H1 (cell line): ENCODE results near the gene COL26A1. TPM values are rescaled to one million over a fixed set of nuclear protein-coding genes. Genes with fewer than 3 reads are reported as not detected.
A peak's percentile ranks its signal among the peaks of the same experiment; 100 is the strongest.

Source experiments
- ATF3 ChIP-seq: IDR thresholded peaks from 2 replicates; pipeline ENCODE4 v1.6.1; 2011; ENCODE audit warnings: low read depth, mild to moderate bottlenecking, low read length; ENCODE audit not compliant: insufficient read depth
- BACH1 ChIP-seq: IDR thresholded peaks from 2 replicates; pipeline ENCODE4 v1.6.1; 2012; ENCODE audit warnings: low read length, improper control_type of control experiment
- EGR1 ChIP-seq: IDR thresholded peaks from 2 replicates; pipeline ENCODE4 v1.6.1; 2011; ENCODE audit warnings: low read depth, low read length, borderline replicate concordance
- KDM5A ChIP-seq: fragments of 200-600 bp; IDR thresholded peaks from 2 replicates; pipeline ENCODE4 v1.7.1; 2012; ENCODE audit warnings: mild to moderate bottlenecking, low read length, inconsistent platforms, mixed read lengths
- MAFK ChIP-seq: IDR thresholded peaks from 2 replicates; pipeline ENCODE4 v1.6.1; 2012; ENCODE audit warnings: low read depth, mild to moderate bottlenecking, improper control_type of control experiment, low read length
- MAX ChIP-seq: IDR thresholded peaks from 2 replicates; pipeline ENCODE4 v1.6.1; 2012; ENCODE audit warnings: inconsistent platforms
- NRF1 ChIP-seq: IDR thresholded peaks from 2 replicates; pipeline ENCODE4 v1.6.1; 2011; ENCODE audit warnings: mild to moderate bottlenecking, low read depth, low read length, improper control_type of control experiment
- SP1 ChIP-seq: IDR thresholded peaks from 2 replicates; pipeline ENCODE4 v1.6.1; 2011; ENCODE audit warnings: low read depth, low read length
- TAF1 ChIP-seq: IDR thresholded peaks from 2 replicates; pipeline ENCODE4 v1.6.1; 2011; ENCODE audit warnings: mild to moderate bottlenecking, low read depth, low read length
- TBP ChIP-seq: IDR thresholded peaks from 2 replicates; pipeline ENCODE4 v1.6.1; 2011; ENCODE audit warnings: low read depth, low read length, improper control_type of control experiment
- TCF12 ChIP-seq: IDR thresholded peaks from 2 replicates; pipeline ENCODE4 v1.6.1; 2011; ENCODE audit warnings: low read depth, mild to moderate bottlenecking, low read length
- USF2 ChIP-seq: IDR thresholded peaks from 2 replicates; pipeline ENCODE4 v1.6.1; 2011; ENCODE audit warnings: low read length, improper control_type of control experiment
- polyA plus RNA-seq, 7 experiments: library from polyadenylated mRNA; depleted of rRNA in 3 of 7; stranded (reverse) in 5 of 7; unstranded in 2 of 7; fragments of >200 nt in 5 of 7; fragments of 200-250 nt in 2 of 7; gene quantifications; 1 replicate in 5 of 7; 2 replicates in 1 of 7; 4 replicates in 1 of 7; pipeline versions ENCODE4 v1.2.1 to v1.2.3, GENCODE V29; 2011 to 2013; ENCODE audit warnings: missing spikeins in 2 of 7, mixed read lengths in 2 of 7
- total RNA-seq: library from RNA; stranded (reverse); fragmentation: NEBNext Ultra II Directional; extraction: Animal tissue kit (Norgen Biotek cat#: 25700); gene quantifications from 2 replicates; pipeline ENCODE4 v1.2.1, GENCODE V29; 2021

Gene COL26A1
- total and polyA plus RNA-seq, 2 of the 8 experiments (the other 6 are each of a cell fraction or from before 2014, with no cell fraction given): 51.1 to 68.8 TPM

- no peak for TF ChIP-seq MAFK
- TF ChIP-seq TCF12: peak; percentile 52; the same call in 1 of the 2 replicates
- TF ChIP-seq NRF1: no peak
- TF ChIP-seq MAX: no peak
- TF ChIP-seq KDM5A: no peak
- TF ChIP-seq USF2: no peak
- TF ChIP-seq TBP: no peak
- no peak for TF ChIP-seq TAF1
- 0 out of 2 replicates have a peak, but pooled peaks have one; percentile 11 for TF ChIP-seq SP1
- no peak for TF ChIP-seq ATF3
- TF ChIP-seq BACH1: no peak
- peak; percentile 51; the same call in 1 of the 2 replicates for TF ChIP-seq EGR1
Observed at GRCh38 chr7:101486433-101487104, 123.9 kb downstream of the COL26A1 start (continued).
